Measurements from ENCODE around the gene PRR30. TPM values are rescaled to one million over a fixed set of nuclear protein-coding genes. Genes with fewer than 3 reads are reported as not detected.
"Not testable (repeated sequence)": the region's sequence is repeated elsewhere in the genome, so short reads cannot be mapped to it uniquely, and the experiment has no call there.

The PRR30 gene
- total RNA-seq, 3 donors from 2014 or later (not counting 1 experiment from before 2014, with no cell fraction given), result not detected

GRCh38 chr2:27121906-27122305 is 17.3 kb downstream of the PRR30 start:
- Histone ChIP-seq H3K4me1 (ENCODE audit: control insufficient read depth, insufficient read depth, low read length) (peaks cover 24% of the 10 kb centered on the region), H3K27ac (ENCODE audit: low read length) (no peak overlapping the region), H3K9me3 (ENCODE audit: control insufficient read depth, insufficient read depth, low read length) (no peaks in the 10 kb centered on the region), H3K27me3 (ENCODE audit: control insufficient read depth, insufficient read depth, low read length) (peaks cover 9% of the 10 kb centered on the region), H3K36me3 (ENCODE audit: control insufficient read depth, insufficient read depth, low read length) (no peaks in the 10 kb centered on the region), H3K4me3 (ENCODE audit: low read length) (no peak overlapping the region)
- no peaks in the 10 kb centered on the region for H3K9me3 Mint-ChIP-seq
- H3K4me3 Mint-ChIP-seq, result peak overlapping the region; percentile 22
- no peak overlapping the region for H3K27ac Mint-ChIP-seq
- ATAC-seq (no peak), DNase-seq (no peak)
- TF ChIP-seq CTCF (IDR thresholded peaks at IDR 0.05), result no peak
- H3K27me3 Mint-ChIP-seq (ENCODE audit: low read depth in 2 of 2), result peaks cover 13 to 23% of the 10 kb centered on the region in 2 donors
- H3K4me1 Mint-ChIP-seq, result peaks cover 9 to 18% of the 10 kb centered on the region in 2 donors
- no peaks in the 10 kb centered on the region for H3K36me3 Mint-ChIP-seq
- WGBS (ENCODE audit: insufficient coverage), result 80% methylated on average over 2 of the region's 2 CpGs
- intact Hi-C loops (cut with micrococcal nuclease), result no loop called here

- Mint-ChIP-seq H3K27me3 (ENCODE audit: low read depth in 2 of 2) (peaks cover 13 to 29% of the 10 kb centered on the region in 2 donors), H3K4me1 (peaks cover 9 to 18% of the 10 kb centered on the region in 2 donors), H3K4me3 (peak overlapping the region; percentile 60)
- H3K27ac ChIP-seq (ENCODE audit: low read length); H3K27me3 ChIP-seq (ENCODE audit: control insufficient read depth, insufficient read depth, low read length); H3K9me3 Mint-ChIP-seq; H3K27ac Mint-ChIP-seq; H3K4me3 ChIP-seq (ENCODE audit: low read length); DNase-seq; intact Hi-C loops (cut with micrococcal nuclease); H3K9me3 ChIP-seq (ENCODE audit: control insufficient read depth, insufficient read depth, low read length); H3K36me3 ChIP-seq (ENCODE audit: control insufficient read depth, insufficient read depth, low read length); ATAC-seq; H3K36me3 Mint-ChIP-seq: not testable (repeated sequence)
- WGBS (ENCODE audit: insufficient coverage), result 80% methylated on average over 8 of the region's 8 CpGs
- H3K4me1 ChIP-seq (ENCODE audit: control insufficient read depth, insufficient read depth, low read length), result peaks cover 24% of the 10 kb centered on the region
These were observed 19.9 kb downstream of the PRR30 start for GRCh38 chr2:27119330-27119670.

GRCh38 chr2:27118525-27119329 is 20.5 kb downstream of the PRR30 start, which contains the start of gene CGREF1:
TSS of gene CGREF1 (minus strand) at chr2:27119128. CDS start at chr2:27104366, 14,762 bp downstream.
- intact Hi-C loops (cut with micrococcal nuclease), result no loop called here
- H3K4me3 Mint-ChIP-seq, result peak within 1 kb of the TSS; percentile 60
- TF ChIP-seq CTCF (IDR thresholded peaks at IDR 0.05), result no peak
- H3K4me3 ChIP-seq (ENCODE audit: low read length), result no peak within 1 kb of the TSS
- no peak for ATAC-seq
- H3K9me3 ChIP-seq (ENCODE audit: control insufficient read depth, insufficient read depth, low read length), result no peaks in the 10 kb centered on the region
- H3K36me3 ChIP-seq (ENCODE audit: control insufficient read depth, insufficient read depth, low read length), result no peaks in the 10 kb centered on the region
- no peak within 1 kb of the TSS for H3K27ac ChIP-seq (ENCODE audit: low read length)
- peak in 1 of 2 donors; percentile 34 for DNase-seq
- H3K4me1 Mint-ChIP-seq, result peaks cover 9 to 14% of the 10 kb centered on the region in 2 donors
- peaks cover 20% of the 10 kb centered on the region for H3K4me1 ChIP-seq (ENCODE audit: control insufficient read depth, insufficient read depth, low read length)
- peaks cover 9% of the 10 kb centered on the region for H3K27me3 ChIP-seq (ENCODE audit: control insufficient read depth, insufficient read depth, low read length)
- no peaks in the 10 kb centered on the region for H3K9me3 Mint-ChIP-seq
- no peak within 1 kb of the TSS for H3K27ac Mint-ChIP-seq
- WGBS (ENCODE audit: insufficient coverage), result 4% methylated on average over 84 of the region's 84 CpGs
- peaks cover 13 to 29% of the 10 kb centered on the region in 2 donors for H3K27me3 Mint-ChIP-seq (ENCODE audit: low read depth in 2 of 2)
- no peaks in the 10 kb centered on the region for H3K36me3 Mint-ChIP-seq

GRCh38 chr2:27117995-27118524 is 21.1 kb downstream of the PRR30 start:
- intact Hi-C loops (cut with micrococcal nuclease), result no loop called here
- WGBS (ENCODE audit: insufficient coverage), result 36% methylated on average over 14 of the region's 14 CpGs
- no peak overlapping the region for H3K4me3 Mint-ChIP-seq

More at GRCh38 chr2:27117995-27118524, 21.1 kb downstream of the PRR30 start:
- no peaks in the 10 kb centered on the region for H3K36me3 Mint-ChIP-seq
- no peak overlapping the region for H3K27ac Mint-ChIP-seq
- no peak for TF ChIP-seq CTCF (IDR thresholded peaks at IDR 0.05)
- H3K27ac ChIP-seq (ENCODE audit: low read length), result no peak overlapping the region
- no peaks in the 10 kb centered on the region for H3K9me3 Mint-ChIP-seq
- no peaks in the 10 kb centered on the region for H3K36me3 ChIP-seq (ENCODE audit: control insufficient read depth, insufficient read depth, low read length)
- DNase-seq, result no peak
- H3K4me3 ChIP-seq (ENCODE audit: low read length), result no peak overlapping the region
- peaks cover 15% of the 10 kb centered on the region for H3K4me1 ChIP-seq (ENCODE audit: control insufficient read depth, insufficient read depth, low read length)
- no peaks in the 10 kb centered on the region for H3K9me3 ChIP-seq (ENCODE audit: control insufficient read depth, insufficient read depth, low read length)
- H3K27me3 ChIP-seq (ENCODE audit: control insufficient read depth, insufficient read depth, low read length), result peaks cover 9% of the 10 kb centered on the region
- peaks cover 13 to 29% of the 10 kb centered on the region in 2 donors for H3K27me3 Mint-ChIP-seq (ENCODE audit: low read depth in 2 of 2)
- peaks cover 6 to 10% of the 10 kb centered on the region in 2 donors for H3K4me1 Mint-ChIP-seq
- no peak for ATAC-seq
